DOHH2 (cell line): ENCODE results near the gene AP1S3.

Source experiments
- EZH2phosphoT487 ChIP-seq: fragments of 200-600 bp; sonication (generic); IDR thresholded peaks from 2 replicates; pipeline ENCODE4 v1.6.1; 2017; ENCODE audit warnings: borderline replicate concordance, mild to moderate bottlenecking, antibody characterized with exemption, low read length, moderate library complexity, mixed read lengths
- TF ChIP-seq, protein P1 (sequence below): fragments of 200-600 bp; sonication (generic); IDR thresholded peaks from one replicate; pipeline ENCODE4 v1.5.1; 2014; ENCODE audit warnings: antibody characterized with exemption, mild to moderate bottlenecking, low read depth, low read length; ENCODE audit not compliant: poor library complexity, severe bottlenecking

DNA sequence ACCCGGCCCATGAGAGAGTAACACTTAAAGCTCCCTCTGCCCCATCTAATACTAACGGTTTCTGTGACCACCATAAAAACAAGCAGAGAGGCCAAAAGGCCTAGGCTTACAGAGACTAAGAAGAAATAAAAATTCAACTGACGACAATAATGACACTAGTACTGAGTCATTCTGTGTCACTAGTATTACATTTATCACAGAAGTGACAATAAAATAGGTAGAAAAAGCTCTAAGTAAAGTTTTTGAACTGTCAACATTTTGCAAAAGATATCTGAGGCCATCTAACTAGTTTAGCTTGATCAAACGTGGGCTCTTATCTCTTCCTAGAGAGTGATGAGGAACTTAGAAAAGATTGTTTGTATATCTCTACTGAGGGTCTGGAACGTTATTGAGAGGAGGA, 35.6 kb downstream of the AP1S3 start:
- TF ChIP-seq, protein P1, sequence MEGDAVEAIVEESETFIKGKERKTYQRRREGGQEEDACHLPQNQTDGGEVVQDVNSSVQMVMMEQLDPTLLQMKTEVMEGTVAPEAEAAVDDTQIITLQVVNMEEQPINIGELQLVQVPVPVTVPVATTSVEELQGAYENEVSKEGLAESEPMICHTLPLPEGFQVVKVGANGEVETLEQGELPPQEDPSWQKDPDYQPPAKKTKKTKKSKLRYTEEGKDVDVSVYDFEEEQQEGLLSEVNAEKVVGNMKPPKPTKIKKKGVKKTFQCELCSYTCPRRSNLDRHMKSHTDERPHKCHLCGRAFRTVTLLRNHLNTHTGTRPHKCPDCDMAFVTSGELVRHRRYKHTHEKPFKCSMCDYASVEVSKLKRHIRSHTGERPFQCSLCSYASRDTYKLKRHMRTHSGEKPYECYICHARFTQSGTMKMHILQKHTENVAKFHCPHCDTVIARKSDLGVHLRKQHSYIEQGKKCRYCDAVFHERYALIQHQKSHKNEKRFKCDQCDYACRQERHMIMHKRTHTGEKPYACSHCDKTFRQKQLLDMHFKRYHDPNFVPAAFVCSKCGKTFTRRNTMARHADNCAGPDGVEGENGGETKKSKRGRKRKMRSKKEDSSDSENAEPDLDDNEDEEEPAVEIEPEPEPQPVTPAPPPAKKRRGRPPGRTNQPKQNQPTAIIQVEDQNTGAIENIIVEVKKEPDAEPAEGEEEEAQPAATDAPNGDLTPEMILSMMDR: no peak
- no peak for TF ChIP-seq EZH2phosphoT487
